ENCODE data around the gene PNLDC1.

GRCh38 chr6:159860482-159860881 is 60.4 kb downstream of the PNLDC1 start:
- TF ChIP-seq ZNF589 (CRISPR knock-in tag; IDR thresholded peaks at IDR 0.05; ENCODE audit: low read depth) (no peak), TBL1XR1 (IDR thresholded peaks at IDR 0.05; ENCODE audit: low read length in 2 of 2) (no peak), MEF2A (IDR thresholded peaks at IDR 0.05; ENCODE audit: control insufficient read depth, low read depth, low read length) (no peak), NR2C2 (CRISPR knock-in tag; IDR thresholded peaks at IDR 0.05) (no peak), NR2C2 (tag; IDR thresholded peaks at IDR 0.05) (no peak), ELF4 (CRISPR knock-in tag; IDR thresholded peaks at IDR 0.05) (no peak), POLR2AphosphoS5 (IDR thresholded peaks at IDR 0.05; ENCODE audit: control insufficient read depth, insufficient read depth, low read depth, low read length) (no peak), ELF2 (CRISPR knock-in tag; IDR thresholded peaks at IDR 0.05) (no peak), SP2 (IDR thresholded peaks at IDR 0.05; ENCODE audit: extremely low read depth, low read depth, low read length, poor library complexity, severe bottlenecking) (no peak), TAF1 (IDR thresholded peaks at IDR 0.05; ENCODE audit: control insufficient read depth, extremely low read depth, insufficient read depth, low read length, severe bottlenecking) (no peak), MTA3 (IDR thresholded peaks at IDR 0.05; ENCODE audit: borderline replicate concordance) (no peak), RNF2 (IDR thresholded peaks at IDR 0.05) (no peak)
